SU-DHL-6 (cell line): ENCODE data around the gene ARHGEF11.

Experiments used
- H2AFZ ChIP-seq: fragments of 200-600 bp; sonication (generic); 2 replicates; pipeline ENCODE4 v1.6.1; 2014; ENCODE audit warnings: low read depth, mild to moderate bottlenecking, moderate library complexity, mixed read lengths, antibody characterized with exemption, low read length; ENCODE audit not compliant: severe bottlenecking
- H3F3A ChIP-seq: fragments of 200-600 bp; shearing (Covaris generic); 2 replicates; pipeline ENCODE4 v1.6.0; 2016; ENCODE audit warnings: antibody characterized with exemption, mild to moderate bottlenecking; ENCODE audit not compliant: insufficient read depth
- H3K27ac ChIP-seq: fragments of 200-600 bp; sonication (generic); 2 replicates; pipeline ENCODE4 v1.5.1; 2016; ENCODE audit warnings: low read depth, mild to moderate bottlenecking, low read length, moderate library complexity, mixed read lengths
- H3K27me3 ChIP-seq: fragments of 200-600 bp; sonication (generic), shearing (Covaris generic); 2 replicates; pipeline ENCODE4 v1.6.0; 2014; ENCODE audit warnings: mild to moderate bottlenecking, low read length
- H3K36me3 ChIP-seq: fragments of 200-600 bp; sonication (generic); 2 replicates; pipeline ENCODE4 v1.6.1; 2014; ENCODE audit warnings: mild to moderate bottlenecking, low read length, mixed read lengths
- H3K4me2 ChIP-seq: fragments of 300-600, 200-600 bp; shearing (Covaris generic), sonication (generic); 2 replicates; pipeline ENCODE4 v1.6.0; 2014; ENCODE audit warnings: low read length, low read depth, mild to moderate bottlenecking; ENCODE audit not compliant: poor library complexity, severe bottlenecking
- H3K4me3 ChIP-seq: fragments of 200-600 bp; sonication (generic); 2 replicates; pipeline ENCODE4 v1.5.1; 2014; ENCODE audit warnings: antibody characterized with exemption, low read length, mild to moderate bottlenecking, mixed read lengths; ENCODE audit not compliant: insufficient read depth, poor library complexity, severe bottlenecking
- H3K79me2 ChIP-seq: fragments of 200-600 bp; sonication (generic); 2 replicates; pipeline ENCODE4 v1.6.1; 2014; ENCODE audit warnings: mild to moderate bottlenecking, low read length, moderate library complexity; ENCODE audit not compliant: insufficient read depth
- H3K9ac ChIP-seq: fragments of 200-600 bp; sonication (generic); 2 replicates; pipeline ENCODE4 v1.7.0; 2014; ENCODE audit warnings: mild to moderate bottlenecking, low read length
- H3K9me2 ChIP-seq: fragments of 200-600 bp; sonication (generic); replicated peaks from 2 replicates; pipeline ENCODE4 v1.6.1; 2014; ENCODE audit warnings: low read length; ENCODE audit not compliant: insufficient read depth
- H3K9me3 ChIP-seq: fragments of 200-600 bp; sonication (generic); 2 replicates; pipeline ENCODE4 v1.6.1; 2014; ENCODE audit warnings: low read length, mixed read lengths; ENCODE audit not compliant: insufficient read depth
- H4K20me1 ChIP-seq: fragments of 200-600 bp; sonication (generic); 2 replicates; pipeline ENCODE4 v1.6.1; 2014; ENCODE audit warnings: low read depth, mild to moderate bottlenecking, antibody characterized with exemption, low read length, moderate library complexity, mixed read lengths
- CTCF ChIP-seq: fragments of 200-600 bp; sonication (generic); IDR thresholded peaks from one replicate; pipeline ENCODE4 v1.5.1; 2017; ENCODE audit warnings: antibody characterized with exemption, mild to moderate bottlenecking, low read length, moderate library complexity; ENCODE audit not compliant: insufficient read depth, poor library complexity, severe bottlenecking
- EZH2phosphoT487 ChIP-seq: fragments of 200-600 bp; sonication (generic), shearing (Covaris generic); conservative IDR thresholded peaks from 2 replicates; pipeline ENCODE4 v1.6.1; 2018; ENCODE audit warnings: mild to moderate bottlenecking, antibody characterized with exemption, low read length, moderate library complexity, mixed read lengths

The ARHGEF11 gene

DNA sequence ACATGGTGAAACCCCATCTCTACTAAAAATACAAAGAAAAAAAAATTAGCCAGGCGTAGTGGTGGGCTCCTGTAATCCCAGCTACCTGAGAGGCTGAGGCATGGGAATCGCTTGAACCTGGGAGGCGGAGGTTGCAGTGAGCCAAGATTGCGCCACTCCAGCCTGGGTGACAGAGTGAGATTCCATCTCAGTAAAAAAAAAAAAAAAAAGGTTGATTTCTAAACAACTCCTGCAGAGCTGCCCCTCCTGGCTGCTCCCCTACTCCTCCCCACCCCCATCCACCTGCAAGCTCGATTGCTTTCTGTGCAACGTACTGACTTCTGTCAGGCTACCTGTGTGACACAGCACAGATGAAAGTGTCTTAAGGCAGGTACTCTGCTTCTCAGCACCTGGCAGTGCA is 40.8 kb upstream of the ARHGEF11 start:
- Histone ChIP-seq H4K20me1 (no peaks in the 10 kb centered on the region), H3K4me2 (no peak overlapping the region), H3K36me3 (no peaks in the 10 kb centered on the region), H3K27me3 (no peaks in the 10 kb centered on the region), H3K9ac (no peak overlapping the region), H3F3A (no peaks in the 10 kb centered on the region), H2AFZ (no peak overlapping the region), H3K9me2 (no peaks in the 10 kb centered on the region), H3K27ac (no peak overlapping the region), H3K79me2 (no peaks in the 10 kb centered on the region), H3K4me3 (no peak overlapping the region), H3K9me3 (no peaks in the 10 kb centered on the region)
- TF ChIP-seq EZH2phosphoT487: no peak
- TF ChIP-seq CTCF: no peak

GRCh38 chr1:157085421-157085820 is 39.9 kb upstream of the ARHGEF11 start:
- no peaks in the 10 kb centered on the region for H3K27me3 ChIP-seq
- no peaks in the 10 kb centered on the region for H4K20me1 ChIP-seq
- no peaks in the 10 kb centered on the region for H3K79me2 ChIP-seq
- H2AFZ ChIP-seq: no peak overlapping the region
- H3K9ac ChIP-seq: no peak overlapping the region
- H3K4me3 ChIP-seq: no peak overlapping the region
- no peak overlapping the region for H3K4me2 ChIP-seq
- no peaks in the 10 kb centered on the region for H3K9me2 ChIP-seq
- no peaks in the 10 kb centered on the region for H3F3A ChIP-seq
- H3K27ac ChIP-seq: no peak overlapping the region
- H3K9me3 ChIP-seq: no peaks in the 10 kb centered on the region
- TF ChIP-seq CTCF (no peak), EZH2phosphoT487 (no peak)
- no peaks in the 10 kb centered on the region for H3K36me3 ChIP-seq

DNA sequence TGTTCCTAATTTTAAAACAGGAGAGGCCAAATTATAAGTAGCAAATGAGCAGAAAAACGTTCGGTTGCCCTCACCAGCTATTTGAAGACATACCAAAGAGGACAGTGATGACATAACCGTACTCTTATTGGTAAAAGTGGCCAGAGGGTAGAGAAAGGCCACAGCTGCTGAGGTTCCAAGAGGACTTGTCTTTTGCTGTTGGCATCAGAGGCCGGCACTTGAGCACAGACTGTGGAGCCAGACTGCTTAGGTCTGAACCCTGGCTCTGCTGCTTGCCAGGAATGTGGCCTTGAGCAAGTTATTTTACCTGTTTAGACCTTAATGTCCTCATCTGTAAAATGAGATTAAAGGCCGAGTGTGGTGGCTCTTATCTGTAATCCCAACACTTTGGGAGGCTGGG is 39.2 kb upstream of the ARHGEF11 start:
- Histone ChIP-seq H2AFZ (no peak overlapping the region), H3K4me2 (no peak overlapping the region), H3K4me3 (no peak overlapping the region), H3K9me3 (no peaks in the 10 kb centered on the region), H3K27me3 (no peaks in the 10 kb centered on the region), H4K20me1 (no peaks in the 10 kb centered on the region), H3K36me3 (no peaks in the 10 kb centered on the region), H3K79me2 (no peaks in the 10 kb centered on the region), H3K9me2 (no peaks in the 10 kb centered on the region), H3K9ac (no peak overlapping the region), H3K27ac (no peak overlapping the region), H3F3A (no peaks in the 10 kb centered on the region)
- no peak for TF ChIP-seq EZH2phosphoT487
- no peak for TF ChIP-seq CTCF

DNA sequence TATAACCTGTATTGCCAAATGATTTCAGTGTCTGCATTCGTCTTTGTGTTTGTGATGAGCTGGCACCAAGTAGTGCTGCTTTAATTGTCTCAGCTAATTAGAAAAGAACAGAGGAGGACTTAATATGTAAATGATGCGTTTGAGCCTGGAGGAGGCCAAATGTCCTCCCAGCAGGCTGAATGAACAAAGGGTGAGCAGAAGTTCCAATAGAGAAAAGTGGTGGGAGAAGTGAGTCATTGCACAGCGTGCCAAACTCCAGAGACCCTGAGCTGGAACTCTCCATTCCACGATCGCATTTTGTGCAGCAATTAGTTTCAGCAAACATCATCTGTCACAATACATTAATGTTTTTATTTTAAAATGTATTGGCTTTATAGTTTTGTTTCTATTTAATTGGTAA is 36.2 kb upstream of the ARHGEF11 start:
- H2AFZ ChIP-seq: no peak overlapping the region

More for the DNA sequence above, 36.2 kb upstream of the ARHGEF11 start:
- TF ChIP-seq EZH2phosphoT487: no peak
- no peak for TF ChIP-seq CTCF
- no peak overlapping the region for H3K9ac ChIP-seq
- H3K4me2 ChIP-seq: no peak overlapping the region
- no peaks in the 10 kb centered on the region for H3K27me3 ChIP-seq
- H3F3A ChIP-seq: no peaks in the 10 kb centered on the region
- no peak overlapping the region for H3K27ac ChIP-seq
- H4K20me1 ChIP-seq: no peaks in the 10 kb centered on the region
- H3K4me3 ChIP-seq: no peak overlapping the region
- H3K36me3 ChIP-seq: no peaks in the 10 kb centered on the region
- no peaks in the 10 kb centered on the region for H3K9me2 ChIP-seq
- no peaks in the 10 kb centered on the region for H3K79me2 ChIP-seq
- no peaks in the 10 kb centered on the region for H3K9me3 ChIP-seq
